ENCODE data around the gene SZT2.
"Not testable (repeated sequence)": the region's sequence is repeated elsewhere in the genome, so short reads cannot be mapped to it uniquely, and the experiment has no call there.

SZT2 gene

GRCh38 chr1:43465505-43466067 is 75.9 kb downstream of the SZT2 start:
- H3K4me1 ChIP-seq (ENCODE audit: control insufficient read depth in 2 of 2, insufficient read depth in 2 of 2, low read length in 2 of 2) = no peaks in the 10 kb centered on the region
- no peaks in the 10 kb centered on the region for H3K9me3 ChIP-seq (ENCODE audit: control insufficient read depth in 2 of 2, low read length in 2 of 2)
- H3K27ac ChIP-seq (ENCODE audit: low read depth in 2 of 2, low read length in 2 of 2) = no peak overlapping the region
- no peaks in the 10 kb centered on the region for H3K36me3 ChIP-seq (ENCODE audit: control insufficient read depth in 2 of 2, insufficient read depth in 2 of 2, low read length in 2 of 2)
- no peaks in the 10 kb centered on the region for H3K27me3 ChIP-seq (ENCODE audit: control insufficient read depth in 2 of 2, insufficient read depth in 2 of 2, low read length in 2 of 2)
- H3K9ac ChIP-seq (ENCODE audit: low read depth in 1 of 2, low read length in 2 of 2) = no peak overlapping the region
- no peak overlapping the region for H3K4me3 ChIP-seq (ENCODE audit: low read length in 2 of 2)

- no peaks in the 10 kb centered on the region for H3K27me3 ChIP-seq (ENCODE audit: control insufficient read depth in 2 of 2, insufficient read depth in 2 of 2, low read length in 2 of 2)
- no peaks in the 10 kb centered on the region for H3K9me3 ChIP-seq (ENCODE audit: control insufficient read depth in 2 of 2, low read length in 2 of 2)
- no peaks in the 10 kb centered on the region for H3K36me3 ChIP-seq (ENCODE audit: control insufficient read depth in 2 of 2, insufficient read depth in 2 of 2, low read length in 2 of 2)
- no peaks in the 10 kb centered on the region for H3K4me1 ChIP-seq (ENCODE audit: control insufficient read depth in 2 of 2, insufficient read depth in 2 of 2, low read length in 2 of 2)
- no peak overlapping the region for H3K27ac ChIP-seq (ENCODE audit: low read depth in 2 of 2, low read length in 2 of 2)
- no peak overlapping the region for H3K9ac ChIP-seq (ENCODE audit: low read depth in 1 of 2, low read length in 2 of 2)
- H3K4me3 ChIP-seq (ENCODE audit: low read length in 2 of 2) = no peak overlapping the region
Observed at GRCh38 chr1:43466403-43466802, 76.7 kb downstream of the SZT2 start.

GRCh38 chr1:43468414-43468813 is 78.7 kb downstream of the SZT2 start:
- Histone ChIP-seq H3K4me3 (ENCODE audit: low read length in 2 of 2) (no peak overlapping the region), H3K9ac (ENCODE audit: low read depth in 1 of 2, low read length in 2 of 2) (no peak overlapping the region), H3K4me1 (ENCODE audit: control insufficient read depth in 2 of 2, insufficient read depth in 2 of 2, low read length in 2 of 2) (no peaks in the 10 kb centered on the region), H3K27ac (ENCODE audit: low read depth in 2 of 2, low read length in 2 of 2) (no peak overlapping the region), H3K27me3 (ENCODE audit: control insufficient read depth in 2 of 2, insufficient read depth in 2 of 2, low read length in 2 of 2) (no peaks in the 10 kb centered on the region), H3K36me3 (ENCODE audit: control insufficient read depth in 2 of 2, insufficient read depth in 2 of 2, low read length in 2 of 2) (no peaks in the 10 kb centered on the region), H3K9me3 (ENCODE audit: control insufficient read depth in 2 of 2, low read length in 2 of 2) (no peaks in the 10 kb centered on the region)

- H3K4me1 ChIP-seq (ENCODE audit: control insufficient read depth in 2 of 2, insufficient read depth in 2 of 2, low read length in 2 of 2) = no peaks in the 10 kb centered on the region
- H3K27me3 ChIP-seq (ENCODE audit: control insufficient read depth in 2 of 2, insufficient read depth in 2 of 2, low read length in 2 of 2) = no peaks in the 10 kb centered on the region
- no peak overlapping the region for H3K4me3 ChIP-seq (ENCODE audit: low read length in 2 of 2)
- no peaks in the 10 kb centered on the region for H3K9me3 ChIP-seq (ENCODE audit: control insufficient read depth in 2 of 2, low read length in 2 of 2)
- no peak overlapping the region for H3K27ac ChIP-seq (ENCODE audit: low read depth in 2 of 2, low read length in 2 of 2)
- no peak overlapping the region for H3K9ac ChIP-seq (ENCODE audit: low read depth in 1 of 2, low read length in 2 of 2)
- no peaks in the 10 kb centered on the region for H3K36me3 ChIP-seq (ENCODE audit: control insufficient read depth in 2 of 2, insufficient read depth in 2 of 2, low read length in 2 of 2)
Observed at GRCh38 chr1:43469932-43470331, 80.2 kb downstream of the SZT2 start.

GRCh38 chr1:43472087-43472462 is 82.4 kb downstream of the SZT2 start:
- Histone ChIP-seq H3K9ac (ENCODE audit: low read depth in 1 of 2, low read length in 2 of 2) (no peak overlapping the region), H3K36me3 (ENCODE audit: control insufficient read depth in 2 of 2, insufficient read depth in 2 of 2, low read length in 2 of 2) (no peaks in the 10 kb centered on the region), H3K27me3 (ENCODE audit: control insufficient read depth in 2 of 2, insufficient read depth in 2 of 2, low read length in 2 of 2) (no peaks in the 10 kb centered on the region), H3K9me3 (ENCODE audit: control insufficient read depth in 2 of 2, low read length in 2 of 2) (no peaks in the 10 kb centered on the region), H3K27ac (ENCODE audit: low read depth in 2 of 2, low read length in 2 of 2) (no peak overlapping the region), H3K4me3 (ENCODE audit: low read length in 2 of 2) (no peak overlapping the region), H3K4me1 (ENCODE audit: control insufficient read depth in 2 of 2, insufficient read depth in 2 of 2, low read length in 2 of 2) (no peaks in the 10 kb centered on the region)

GRCh38 chr1:43472463-43473151 is 82.9 kb downstream of the SZT2 start:
- not testable (repeated sequence) for H3K36me3 ChIP-seq (ENCODE audit: control insufficient read depth in 2 of 2, insufficient read depth in 2 of 2, low read length in 2 of 2); H3K9ac ChIP-seq (ENCODE audit: low read depth in 1 of 2, low read length in 2 of 2); H3K9me3 ChIP-seq (ENCODE audit: control insufficient read depth in 2 of 2, low read length in 2 of 2); H3K27me3 ChIP-seq (ENCODE audit: control insufficient read depth in 2 of 2, insufficient read depth in 2 of 2, low read length in 2 of 2); H3K4me1 ChIP-seq (ENCODE audit: control insufficient read depth in 2 of 2, insufficient read depth in 2 of 2, low read length in 2 of 2); H3K4me3 ChIP-seq (ENCODE audit: low read length in 2 of 2); H3K27ac ChIP-seq (ENCODE audit: low read depth in 2 of 2, low read length in 2 of 2)

- Histone ChIP-seq H3K27me3 (ENCODE audit: control insufficient read depth in 2 of 2, insufficient read depth in 2 of 2, low read length in 2 of 2) (no peaks in the 10 kb centered on the region), H3K4me3 (ENCODE audit: low read length in 2 of 2) (no peak overlapping the region), H3K9ac (ENCODE audit: low read depth in 1 of 2, low read length in 2 of 2) (no peak overlapping the region), H3K9me3 (ENCODE audit: control insufficient read depth in 2 of 2, low read length in 2 of 2) (no peaks in the 10 kb centered on the region), H3K27ac (ENCODE audit: low read depth in 2 of 2, low read length in 2 of 2) (no peak overlapping the region), H3K36me3 (ENCODE audit: control insufficient read depth in 2 of 2, insufficient read depth in 2 of 2, low read length in 2 of 2) (no peaks in the 10 kb centered on the region), H3K4me1 (ENCODE audit: control insufficient read depth in 2 of 2, insufficient read depth in 2 of 2, low read length in 2 of 2) (no peaks in the 10 kb centered on the region)
Observed at GRCh38 chr1:43473463-43473862, 83.8 kb downstream of the SZT2 start.

GRCh38 chr1:43475611-43476401 is 86.1 kb downstream of the SZT2 start:
- H3K9ac ChIP-seq (ENCODE audit: low read depth in 1 of 2, low read length in 2 of 2); H3K9me3 ChIP-seq (ENCODE audit: control insufficient read depth in 2 of 2, low read length in 2 of 2); H3K36me3 ChIP-seq (ENCODE audit: control insufficient read depth in 2 of 2, insufficient read depth in 2 of 2, low read length in 2 of 2); H3K27me3 ChIP-seq (ENCODE audit: control insufficient read depth in 2 of 2, insufficient read depth in 2 of 2, low read length in 2 of 2); H3K27ac ChIP-seq (ENCODE audit: low read depth in 2 of 2, low read length in 2 of 2); H3K4me3 ChIP-seq (ENCODE audit: low read length in 2 of 2); H3K4me1 ChIP-seq (ENCODE audit: control insufficient read depth in 2 of 2, insufficient read depth in 2 of 2, low read length in 2 of 2): not testable (repeated sequence)

- Histone ChIP-seq H3K4me1 (ENCODE audit: control insufficient read depth in 2 of 2, insufficient read depth in 2 of 2, low read length in 2 of 2) (peaks cover 0 to 2% of the 10 kb centered on the region in 2 donors), H3K36me3 (ENCODE audit: control insufficient read depth in 2 of 2, insufficient read depth in 2 of 2, low read length in 2 of 2) (no peaks in the 10 kb centered on the region), H3K27ac (ENCODE audit: low read depth in 2 of 2, low read length in 2 of 2) (no peak overlapping the region), H3K4me3 (ENCODE audit: low read length in 2 of 2) (no peak overlapping the region), H3K9ac (ENCODE audit: low read depth in 1 of 2, low read length in 2 of 2) (no peak overlapping the region), H3K27me3 (ENCODE audit: control insufficient read depth in 2 of 2, insufficient read depth in 2 of 2, low read length in 2 of 2) (no peaks in the 10 kb centered on the region), H3K9me3 (ENCODE audit: control insufficient read depth in 2 of 2, low read length in 2 of 2) (no peaks in the 10 kb centered on the region)
Observed at GRCh38 chr1:43477716-43478115, 88.0 kb downstream of the SZT2 start.

- no peaks in the 10 kb centered on the region for H3K36me3 ChIP-seq (ENCODE audit: control insufficient read depth in 2 of 2, insufficient read depth in 2 of 2, low read length in 2 of 2)
- H3K27ac ChIP-seq (ENCODE audit: low read depth in 2 of 2, low read length in 2 of 2) = no peak overlapping the region
- no peaks in the 10 kb centered on the region for H3K9me3 ChIP-seq (ENCODE audit: control insufficient read depth in 2 of 2, low read length in 2 of 2)
- no peak overlapping the region for H3K4me3 ChIP-seq (ENCODE audit: low read length in 2 of 2)
- no peak overlapping the region for H3K9ac ChIP-seq (ENCODE audit: low read depth in 1 of 2, low read length in 2 of 2)
- H3K4me1 ChIP-seq (ENCODE audit: control insufficient read depth in 2 of 2, insufficient read depth in 2 of 2, low read length in 2 of 2) = peaks cover 0 to 2% of the 10 kb centered on the region in 2 donors
- H3K27me3 ChIP-seq (ENCODE audit: control insufficient read depth in 2 of 2, insufficient read depth in 2 of 2, low read length in 2 of 2) = no peaks in the 10 kb centered on the region
Observed at GRCh38 chr1:43479414-43479813, 89.7 kb downstream of the SZT2 start.

All from mucosa of rectum (tissue), 2 donors.